K562 (cell line): ENCODE data around the gene OXT. TPM values are rescaled to one million over a fixed set of nuclear protein-coding genes. Genes with fewer than 3 reads are reported as not detected.

Source experiments
- BRCA1 ChIP-seq, 2 experiments: fragments of 450-650 bp in 1 of 2; sonication (generic) in 1 of 2; formaldehyde crosslinking in 1 of 2; IDR thresholded peaks; 2 replicates each; pipeline versions ENCODE4 v1.5.0 to v1.6.1; 2017 to 2020; ENCODE audit warnings: mild to moderate bottlenecking in 1 of 2, missing genetic modification reagents in 1 of 2
- CREB3L1 ChIP-seq: fragments of 450-650 bp; IDR thresholded peaks from 2 replicates; pipeline ENCODE4 v1.6.1; 2014; ENCODE audit warnings: low read depth, mild to moderate bottlenecking, moderate library complexity, borderline replicate concordance
- FOXK1 ChIP-seq: sonication (generic); formaldehyde crosslinking; IDR thresholded peaks from 2 replicates; pipeline ENCODE4 v1.8.0; 2022; ENCODE audit warnings: missing genetic modification reagents, mild to moderate bottlenecking, borderline replicate concordance
- HSF4 ChIP-seq: fragments of 250-450 bp; sonication (Bioruptor Pico); IDR thresholded peaks from 2 replicates; pipeline ENCODE4 v2.1.2; 2022; ENCODE audit warnings: mild to moderate bottlenecking, moderate library complexity, borderline replicate concordance
- KLF10 ChIP-seq: fragments of 250-450 bp; sonication (Bioruptor Pico); IDR thresholded peaks from 2 replicates; pipeline ENCODE4 v1.6.1; 2021; ENCODE audit warnings: matching md5 sums
- MAFG ChIP-seq: fragments of 450-650 bp; conservative IDR thresholded peaks from 2 replicates; pipeline ENCODE4 v1.6.1; 2016; ENCODE audit warnings: missing genetic modification characterization, missing compliant biosample characterization
- MAX ChIP-seq: sonication (generic); formaldehyde crosslinking; IDR thresholded peaks from 2 replicates; pipeline ENCODE4 v1.9.0; 2022; ENCODE audit warnings: mild to moderate bottlenecking, missing genetic modification reagents
- MEIS2 ChIP-seq: fragments of 450-650 bp; IDR thresholded peaks from 2 replicates; pipeline ENCODE4 v1.6.1; 2014; ENCODE audit warnings: mild to moderate bottlenecking; ENCODE audit not compliant: partially characterized antibody
- NBN ChIP-seq: fragments of 450-650 bp; IDR thresholded peaks from 2 replicates; pipeline ENCODE4 v1.6.1; 2016; ENCODE audit warnings: low read depth, mild to moderate bottlenecking
- NCOA2 ChIP-seq, 2 experiments: fragments of 450-650 bp; IDR thresholded peaks; 2 replicates each; pipeline ENCODE4 v1.6.1; 2018; ENCODE audit warnings: mild to moderate bottlenecking in 2 of 2, moderate library complexity in 1 of 2; ENCODE audit not compliant: partially characterized antibody in 2 of 2
- POLR2A ChIP-seq: fragments of 450-650 bp; conservative IDR thresholded peaks from 2 replicates; pipeline ENCODE4 v1.6.1; 2016
- RAD51 ChIP-seq: fragments of 450-650 bp; IDR thresholded peaks from 2 replicates; pipeline ENCODE4 v1.7.1; 2016; ENCODE audit warnings: low read depth, mild to moderate bottlenecking, borderline replicate concordance
- SMAD4 ChIP-seq: fragments of 250-450 bp; sonication (Bioruptor Pico); conservative IDR thresholded peaks from 2 replicates; pipeline ENCODE4 v1.8.0; 2021; ENCODE audit warnings: inconsistent platforms, mild to moderate bottlenecking, moderate library complexity
- SP1 ChIP-seq: sonication (generic); formaldehyde crosslinking; IDR thresholded peaks from 2 replicates; pipeline ENCODE4 v1.8.1; 2022; ENCODE audit warnings: mild to moderate bottlenecking, missing genetic modification reagents
- TCF3 ChIP-seq: sonication (generic); formaldehyde crosslinking; IDR thresholded peaks from 2 replicates; pipeline ENCODE4 v1.4.0; 2020; ENCODE audit warnings: mild to moderate bottlenecking, missing genetic modification reagents
- TCFL5 ChIP-seq: fragments of 250-450 bp; sonication (Bioruptor Pico); conservative IDR thresholded peaks from 2 replicates; pipeline ENCODE4 v1.6.1; 2021; ENCODE audit warnings: mild to moderate bottlenecking, moderate library complexity, matching md5 sums
- TEAD1 ChIP-seq, 2 experiments: fragments of 450-650 bp in 1 of 2; sonication (generic) in 1 of 2; formaldehyde crosslinking; IDR thresholded peaks; 2 replicates each; pipeline versions ENCODE4 v1.4.0 to v1.8.0; 2020 to 2022; ENCODE audit warnings: mild to moderate bottlenecking in 2 of 2, missing genetic modification reagents in 1 of 2
- TRIM28 ChIP-seq: fragments of 450-650 bp; IDR thresholded peaks from 2 replicates; pipeline ENCODE4 v1.6.1; 2017
- VEZF1 ChIP-seq: fragments of 200-800 bp; sonication (Bioruptor generic); IDR thresholded peaks from 2 replicates; pipeline ENCODE4 v1.6.1; 2017; ENCODE audit warnings: missing genetic modification characterization, missing compliant biosample characterization
- ZBTB1 ChIP-seq: sonication (generic); formaldehyde crosslinking; IDR thresholded peaks from 2 replicates; pipeline ENCODE4 v1.8.1; 2023; ENCODE audit warnings: missing genetic modification reagents, low read depth, mild to moderate bottlenecking, borderline replicate concordance
- ZNF408 ChIP-seq: fragments of 250-450 bp; sonication (Bioruptor Pico); IDR thresholded peaks from 2 replicates; pipeline ENCODE4 v1.4.0; 2020; ENCODE audit warnings: low read depth, mild to moderate bottlenecking, moderate library complexity
- ZNF592 ChIP-seq: fragments of 450-650 bp; IDR thresholded peaks from 2 replicates; pipeline ENCODE4 v1.6.1; 2017; ENCODE audit warnings: antibody characterized with exemption, mild to moderate bottlenecking
- polyA plus RNA-seq, 8 experiments: library from polyadenylated mRNA; depleted of rRNA in 4 of 8; stranded (reverse) in 5 of 8; unstranded in 3 of 8; fragments of >200 nt; fragmentation: Nextera tagmentation in 2 of 8; fragmentation: Illumina TruSeq in 1 of 8; extraction: Ambion mirVana in 2 of 8; extraction: Trizol in 1 of 8; gene quantifications; 2 replicates each; pipeline versions ENCODE4 v1.2.1 to v1.2.3, GENCODE V29; 2011 to 2014; ENCODE audit warnings: inconsistent platforms in 1 of 8, missing spikeins in 1 of 8
- total RNA-seq, 7 experiments: library from RNA; depleted of rRNA in 6 of 7; stranded (reverse); fragments of >200 nt in 6 of 7; fragmentation: Illumina TruSeq in 2 of 7; extraction: Trizol in 2 of 7; gene quantifications; 2 replicates each; pipeline versions ENCODE4 v1.2.1 to v1.2.3, GENCODE V29; 2011 to 2021; ENCODE audit warnings: low replicate concordance in 1 of 7

Gene OXT
- total and polyA plus RNA-seq, 9 of the 15 experiments (the other 6 are each of a cell fraction or from before 2014, with no cell fraction given), result not detected

- no peak; the same call in 1 of the 2 replicates for TF ChIP-seq VEZF1 (CRISPR knock-in tag)
- no peak for TF ChIP-seq ZBTB1 (CRISPR knock-in tag)
- TF ChIP-seq CREB3L1, result peak; percentile 65; the same call in 1 of the 2 replicates
- TF ChIP-seq ZNF408 (CRISPR knock-in tag), result no peak
- no peak for TF ChIP-seq HSF4 (CRISPR knock-in tag)
- peak; percentile 75 for TF ChIP-seq MAX (CRISPR knock-in tag)
- TF ChIP-seq ZNF592, result 0 out of 2 replicates have a peak, but pooled peaks have one; percentile 45
- TF ChIP-seq TCFL5 (CRISPR knock-in tag), result no peak
- peak; percentile 41; the same call in 1 of the 2 replicates for TF ChIP-seq SMAD4 (CRISPR knock-in tag)
- no peak for TF ChIP-seq BRCA1 (IDR thresholded peaks at IDR 0.05)
- TF ChIP-seq BRCA1 (CRISPR knock-in tag; IDR thresholded peaks at IDR 0.05), result no peak
- TF ChIP-seq MAFG (tag), result peak; percentile 80
- TF ChIP-seq KLF10 (CRISPR knock-in tag), result no peak
- TF ChIP-seq POLR2A, result peak; percentile 49; the same call in 1 of the 2 replicates
- no peak for TF ChIP-seq FOXK1 (CRISPR knock-in tag)
- TF ChIP-seq NCOA2 (IDR thresholded peaks at IDR 0.05; ENCODE audit: partially characterized antibody in 2 of 2), result no peak
- TF ChIP-seq TRIM28, result 0 out of 2 replicates have a peak, but pooled peaks have one; percentile 58
- peak; percentile 87 for TF ChIP-seq TCF3 (CRISPR knock-in tag)
- peak; percentile 75 for TF ChIP-seq MEIS2
- peak; percentile 59; the same call in 1 of the 2 replicates for TF ChIP-seq SP1
- TF ChIP-seq RAD51, result 0 out of 2 replicates have a peak, but pooled peaks have one; percentile 23
- TF ChIP-seq NBN, result peak; percentile 72; the same call in 1 of the 2 replicates
- TF ChIP-seq TEAD1 (CRISPR knock-in tag; IDR thresholded peaks at IDR 0.05), result no peak
Measured at GRCh38 chr20:3077618-3078134, 6.3 kb downstream of the OXT start (continued).
